NOMO-1 treated with DMSO at 0.1 percent for 48 hours (cell line): Measurements from ENCODE around the gene CDC42BPB.

Source experiments
- DNase-seq: peaks from one replicate; lab custom pipeline; 2025; ENCODE audit not compliant: unreplicated experiment; lab: John Stamatoyannopoulos, UW

The CDC42BPB gene

GRCh38 chr14:103096387-103096786 is 39.0 kb upstream of the CDC42BPB start:
- DNase-seq, result no peak

- DNase-seq, result no peak
Measured at GRCh38 chr14:103095210-103095778, 37.9 kb upstream of the CDC42BPB start.

DNA sequence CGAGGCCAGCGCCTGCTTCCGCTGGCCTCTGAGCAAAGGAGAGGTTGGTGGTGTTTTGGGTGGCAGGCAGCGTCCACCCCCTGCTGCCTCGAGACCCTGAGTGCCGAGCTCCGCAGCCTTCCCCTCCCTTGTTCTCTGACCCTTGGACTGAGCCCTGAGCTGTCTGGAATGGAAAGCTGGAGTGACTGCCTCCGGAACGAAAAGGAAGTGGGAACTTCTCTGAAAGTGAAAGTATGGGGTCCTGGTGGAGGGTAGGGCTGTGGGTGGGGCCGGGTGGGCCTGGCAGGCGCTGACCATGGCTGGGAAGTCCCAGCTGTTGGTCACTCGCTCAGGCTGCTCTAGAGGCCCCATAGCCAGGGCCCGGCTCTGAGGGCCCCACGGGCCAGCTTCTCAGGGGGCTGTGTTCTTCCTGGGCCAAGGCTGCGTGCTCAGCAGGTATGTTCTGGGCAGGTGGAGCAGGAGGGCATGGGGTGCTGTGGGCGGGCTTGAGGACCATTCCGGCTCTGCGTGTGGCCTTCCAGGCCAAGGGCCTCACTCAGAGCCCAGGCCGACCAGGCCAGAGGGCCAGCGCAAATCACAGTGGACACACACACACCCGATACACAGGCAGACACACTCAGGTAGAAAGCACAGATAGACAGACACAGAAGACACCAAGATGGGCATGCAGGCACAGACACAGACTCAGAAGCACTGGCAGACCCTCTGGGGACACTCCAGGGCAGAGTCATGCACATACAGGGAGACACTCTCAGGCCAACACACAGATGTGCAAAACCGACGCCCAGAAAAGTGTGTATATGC is 37.3 kb upstream of the CDC42BPB start, which contains the start of gene EXOC3L4:
TSS of gene EXOC3L4 (plus strand) at position 320 of the 804 bp plus-strand sequence. CDS start 5,495 bp downstream, outside the sequence.
- DNase-seq, result no peak

DNA sequence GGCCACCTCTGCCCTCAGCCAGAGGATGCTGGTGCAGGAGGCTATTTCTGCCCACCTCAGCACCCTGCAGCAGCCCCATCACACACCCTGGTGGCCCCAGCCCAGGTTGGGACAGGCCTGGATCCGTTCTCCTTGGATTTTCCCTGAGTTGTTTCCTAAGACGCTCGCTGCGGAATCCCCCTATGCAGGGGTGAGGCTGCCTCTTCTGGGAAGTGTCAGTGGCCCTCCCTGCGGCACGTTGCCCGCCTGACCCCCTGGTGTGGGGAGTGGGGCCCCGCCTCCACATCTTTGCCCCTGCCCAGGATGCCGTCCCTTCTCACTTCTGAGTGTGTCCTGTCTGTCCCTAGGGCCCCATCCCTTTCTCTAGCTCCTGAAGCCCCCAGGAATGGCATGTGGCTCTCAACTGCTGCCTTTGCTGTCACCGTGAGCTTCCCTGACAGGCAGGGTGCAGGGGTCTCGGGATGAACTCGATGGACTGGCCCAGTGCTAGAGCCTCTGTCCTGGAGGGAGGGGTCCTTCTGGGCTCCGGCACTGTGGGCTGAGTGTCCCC is 36.6 kb upstream of the CDC42BPB start:
- DNase-seq, result no peak

GRCh38 chr14:103091883-103092222 is 34.5 kb upstream of the CDC42BPB start:
- no peak for DNase-seq

GRCh38 chr14:103091041-103091882 is 33.9 kb upstream of the CDC42BPB start:
- DNase-seq, result peak; percentile 48

GRCh38 chr14:103090481-103091020 is 33.2 kb upstream of the CDC42BPB start:
- no peak for DNase-seq

- DNase-seq, result no peak
Measured at GRCh38 chr14:103089386-103090335, 32.3 kb upstream of the CDC42BPB start.

GRCh38 chr14:103088921-103089320 is 31.6 kb upstream of the CDC42BPB start:
- DNase-seq, result no peak

DNA sequence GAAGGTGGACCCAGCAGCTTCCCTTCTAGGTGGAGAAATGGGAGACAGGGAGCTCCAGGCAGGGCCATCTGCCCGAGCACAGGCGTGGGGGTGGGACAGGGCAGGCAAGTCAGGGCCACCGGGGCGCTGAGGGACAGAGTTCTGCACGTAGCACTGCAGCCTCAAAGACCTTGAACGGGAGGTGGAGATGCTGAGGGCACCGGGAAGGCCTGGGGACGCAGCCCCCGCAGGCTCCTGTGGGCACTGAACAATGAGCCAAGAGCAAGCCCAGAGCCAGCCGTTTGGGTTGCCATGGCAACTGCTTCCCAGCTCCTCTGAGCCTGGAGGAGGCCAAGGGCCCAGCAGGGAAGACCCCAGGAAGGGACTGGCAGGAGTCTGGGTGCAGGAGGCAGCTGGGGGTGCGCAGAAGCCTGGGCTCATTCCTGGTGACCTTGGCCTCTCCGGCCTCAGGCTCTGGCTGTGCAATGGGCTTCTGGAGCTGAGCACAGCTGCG is 30.0 kb upstream of the CDC42BPB start:
- no peak for DNase-seq

- DNase-seq, result no peak
Measured at GRCh38 chr14:103086771-103087342, 29.5 kb upstream of the CDC42BPB start.

- no peak for DNase-seq
Measured at GRCh38 chr14:103085106-103086091, 28.1 kb upstream of the CDC42BPB start.

GRCh38 chr14:103084021-103084919 is 26.9 kb upstream of the CDC42BPB start, which contains the start of gene LBHD2:
Gene LBHD2 (plus strand): TSS chr14:103084210. CDS start chr14:103086013, 1,803 bp downstream.
- no peak for DNase-seq

GRCh38 chr14:103081951-103082350 is 24.6 kb upstream of the CDC42BPB start:
- no peak for DNase-seq

DNA sequence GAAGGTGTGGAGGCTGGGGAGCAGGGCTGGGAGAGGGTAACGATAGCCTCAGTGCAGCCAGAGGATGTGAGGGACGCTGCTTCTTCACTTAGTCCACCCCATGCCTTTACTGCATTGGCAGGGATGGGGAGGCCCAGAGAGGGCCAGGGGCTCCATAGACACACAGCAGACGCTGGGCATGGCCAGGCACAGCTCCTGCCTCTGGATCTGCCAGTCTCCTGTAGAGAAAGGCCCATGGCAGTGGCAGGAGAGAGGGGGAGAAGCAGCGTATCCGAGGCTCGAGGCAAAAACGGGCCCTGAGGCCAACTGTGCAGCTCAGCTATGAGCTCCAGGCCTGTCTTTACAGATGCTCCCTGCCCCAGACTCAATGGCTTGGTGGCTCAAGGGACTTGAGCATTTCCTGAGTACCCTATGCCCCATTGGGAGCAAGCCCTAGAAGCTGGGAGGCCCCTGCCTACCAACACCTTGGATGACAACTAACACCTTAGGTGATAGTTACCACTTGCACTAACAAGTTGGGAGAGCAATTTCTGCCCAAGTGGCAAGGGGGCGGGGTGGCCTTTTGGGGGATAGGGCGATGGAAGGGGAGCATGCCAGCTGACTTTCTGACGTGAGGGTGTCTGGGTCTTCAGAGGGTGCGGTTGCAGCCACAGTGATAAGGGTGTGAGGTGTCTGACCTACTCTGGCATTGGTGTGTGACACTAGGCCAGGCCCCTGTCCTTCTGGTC is 21.7 kb upstream of the CDC42BPB start:
- no peak for DNase-seq

- DNase-seq, result peak; percentile 77
Measured at GRCh38 chr14:103078420-103078749, 21.0 kb upstream of the CDC42BPB start.
